ENCODE measurements around the gene SLC22A4. TPM values are rescaled to one million over a fixed set of nuclear protein-coding genes. Genes with fewer than 3 reads are reported as not detected.

SLC22A4 gene
- total RNA-seq, 3 donors from 2014 or later: 1.3 to 4.5 (median 2.3) TPM

GRCh38 chr5:132319975-132320374, 25.8 kb downstream of the SLC22A4 start:
- H3K27me3 ChIP-seq: no peaks in the 10 kb centered on the region
- TF ChIP-seq CTCF (IDR thresholded peaks at IDR 0.05) (no peak), POLR2A (IDR thresholded peaks at IDR 0.05) (no peak), POLR2AphosphoS5 (IDR thresholded peaks at IDR 0.05) (no peak)
- intact Hi-C loops (cut with DNase I; ENCODE audit: low total_unique reads): no loop called here

DNA sequence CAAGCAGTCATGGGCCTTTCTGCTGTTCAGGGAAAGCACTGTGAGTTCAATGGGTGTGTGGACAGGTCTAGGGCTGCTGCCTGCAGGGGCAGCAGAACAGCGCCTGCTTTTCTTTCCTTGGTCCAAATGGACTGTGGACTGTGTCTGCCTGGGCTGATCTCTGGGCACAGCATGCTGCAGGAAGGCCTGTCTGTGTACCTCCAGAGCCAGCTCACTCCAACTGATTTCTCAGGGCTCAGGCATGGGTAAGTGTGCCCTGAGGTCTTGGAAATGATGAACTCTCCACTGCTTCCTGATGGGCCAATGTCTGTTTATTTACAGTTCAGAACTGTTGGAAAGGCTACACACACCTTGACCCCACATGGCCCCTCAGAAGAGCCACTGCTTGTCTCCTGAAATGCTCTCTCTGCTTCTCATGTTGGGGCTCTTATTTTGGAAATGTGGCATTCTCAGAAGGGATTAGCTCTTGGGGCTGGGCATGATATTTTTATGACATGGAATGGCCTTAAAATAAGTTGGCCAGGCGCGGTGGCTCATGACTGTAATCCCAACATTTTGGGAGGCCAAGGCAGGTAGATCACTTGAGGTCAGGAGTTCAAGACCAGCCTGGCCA, 27.0 kb downstream of the SLC22A4 start:
- Histone ChIP-seq H3K4me1 (no peaks in the 10 kb centered on the region), H3K9me3 (no peaks in the 10 kb centered on the region), H3K27me3 (no peaks in the 10 kb centered on the region), H3K27ac (no peak overlapping the region), H3K4me3 (no peak overlapping the region), H3K36me3 (no peaks in the 10 kb centered on the region)
- TF ChIP-seq CTCF (IDR thresholded peaks at IDR 0.05) (no peak), POLR2A (IDR thresholded peaks at IDR 0.05) (no peak), POLR2AphosphoS5 (IDR thresholded peaks at IDR 0.05) (no peak)
- DNase-seq (ENCODE audit: low spot score in 2 of 2): no peak
- intact Hi-C loops (cut with DNase I; ENCODE audit: low total_unique reads): no loop called here

More at GRCh38 chr5:132319975-132320374, 25.8 kb downstream of the SLC22A4 start:
- Histone ChIP-seq H3K27ac (no peak overlapping the region), H3K4me1 (no peaks in the 10 kb centered on the region), H3K9me3 (no peaks in the 10 kb centered on the region), H3K36me3 (no peaks in the 10 kb centered on the region), H3K4me3 (no peak overlapping the region)
- DNase-seq (ENCODE audit: low spot score in 2 of 2): no peak

DNA sequence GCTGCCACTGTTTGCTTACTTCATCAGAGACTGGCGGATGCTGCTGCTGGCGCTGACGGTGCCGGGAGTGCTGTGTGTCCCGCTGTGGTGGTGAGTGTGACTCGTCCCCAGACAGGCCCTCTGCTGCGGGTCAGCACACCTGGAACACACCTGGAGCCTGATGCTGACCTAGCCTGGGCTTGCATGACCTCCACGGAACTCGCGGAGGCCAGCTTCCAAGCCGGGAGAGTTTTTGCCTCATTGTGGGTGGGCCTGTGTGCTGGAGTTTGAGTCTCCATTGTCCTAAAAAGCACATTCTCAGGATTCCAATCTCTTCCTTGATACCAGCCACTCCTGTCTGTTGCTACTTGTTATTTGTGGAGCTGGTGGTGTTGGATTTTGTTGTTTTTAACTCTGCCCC, 28.1 kb downstream of the SLC22A4 start:
- intact Hi-C loops (cut with DNase I; ENCODE audit: low total_unique reads): no loop called here
- Histone ChIP-seq H3K4me1 (no peaks in the 10 kb centered on the region), H3K4me3 (no peak overlapping the region), H3K9me3 (no peaks in the 10 kb centered on the region), H3K36me3 (no peaks in the 10 kb centered on the region), H3K27ac (no peak overlapping the region), H3K27me3 (no peaks in the 10 kb centered on the region)
- no peak for DNase-seq (ENCODE audit: low spot score in 2 of 2)
- TF ChIP-seq CTCF (IDR thresholded peaks at IDR 0.05): no peak
- TF ChIP-seq POLR2A (IDR thresholded peaks at IDR 0.05): no peak
- TF ChIP-seq POLR2AphosphoS5 (IDR thresholded peaks at IDR 0.05): no peak

GRCh38 chr5:132323202-132323601, 29.0 kb downstream of the SLC22A4 start:
- no peak for TF ChIP-seq POLR2AphosphoS5 (IDR thresholded peaks at IDR 0.05)
- TF ChIP-seq CTCF (IDR thresholded peaks at IDR 0.05): no peak
- TF ChIP-seq POLR2A (IDR thresholded peaks at IDR 0.05): no peak
- H3K27me3 ChIP-seq: no peaks in the 10 kb centered on the region
- no peak for DNase-seq (ENCODE audit: low spot score in 2 of 2)
- no peak overlapping the region for H3K4me3 ChIP-seq
- no peaks in the 10 kb centered on the region for H3K9me3 ChIP-seq
- intact Hi-C loops (cut with DNase I; ENCODE audit: low total_unique reads): no loop called here
- no peaks in the 10 kb centered on the region for H3K4me1 ChIP-seq
- no peaks in the 10 kb centered on the region for H3K36me3 ChIP-seq
- no peak overlapping the region for H3K27ac ChIP-seq

GRCh38 chr5:132325691-132326090, 31.5 kb downstream of the SLC22A4 start:
- no peak for TF ChIP-seq CTCF (IDR thresholded peaks at IDR 0.05)
- no peak for TF ChIP-seq POLR2AphosphoS5 (IDR thresholded peaks at IDR 0.05)
- TF ChIP-seq POLR2A (IDR thresholded peaks at IDR 0.05): no peak
- Histone ChIP-seq H3K4me3 (no peak overlapping the region), H3K27ac (no peak overlapping the region), H3K27me3 (no peaks in the 10 kb centered on the region), H3K9me3 (no peaks in the 10 kb centered on the region), H3K36me3 (no peaks in the 10 kb centered on the region), H3K4me1 (no peaks in the 10 kb centered on the region)
- intact Hi-C loops (cut with DNase I; ENCODE audit: low total_unique reads): no loop called here
- no peak for DNase-seq (ENCODE audit: low spot score in 2 of 2)
